ENCODE data around the gene PSMD7. TPM values are rescaled to one million over a fixed set of nuclear protein-coding genes. Genes with fewer than 3 reads are reported as not detected.

PSMD7 gene
- total RNA-seq, 1 donor from 2014 or later = 82.5 TPM

DNA sequence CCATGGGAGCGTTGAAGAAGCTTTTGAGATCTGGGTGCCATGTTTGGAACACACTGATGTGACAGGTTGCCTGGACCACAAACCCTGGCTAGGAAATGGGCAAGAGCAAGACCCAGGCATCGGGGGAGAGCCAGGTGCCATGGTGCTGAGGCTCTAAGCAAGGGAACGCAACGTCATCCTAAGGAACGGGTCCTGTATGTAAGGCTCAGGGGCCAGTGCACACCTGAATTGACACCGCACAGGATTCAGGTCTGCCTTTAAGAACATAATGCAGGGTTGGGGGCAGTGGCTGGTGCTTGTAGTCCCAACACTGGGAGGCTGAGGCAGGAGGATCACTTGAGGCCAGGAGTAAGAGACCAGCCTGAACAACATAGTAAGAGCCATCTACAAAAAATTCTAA is 10.8 kb downstream of the PSMD7 start:
- no peaks in the 10 kb centered on the region for H3K9me3 Mint-ChIP-seq (ENCODE audit: unreplicated experiment)
- H3K36me3 Mint-ChIP-seq (ENCODE audit: unreplicated experiment) = peaks cover 32% of the 10 kb centered on the region
- no peak overlapping the region for H3K27ac Mint-ChIP-seq (ENCODE audit: unreplicated experiment)
- TF ChIP-seq, protein P1, sequence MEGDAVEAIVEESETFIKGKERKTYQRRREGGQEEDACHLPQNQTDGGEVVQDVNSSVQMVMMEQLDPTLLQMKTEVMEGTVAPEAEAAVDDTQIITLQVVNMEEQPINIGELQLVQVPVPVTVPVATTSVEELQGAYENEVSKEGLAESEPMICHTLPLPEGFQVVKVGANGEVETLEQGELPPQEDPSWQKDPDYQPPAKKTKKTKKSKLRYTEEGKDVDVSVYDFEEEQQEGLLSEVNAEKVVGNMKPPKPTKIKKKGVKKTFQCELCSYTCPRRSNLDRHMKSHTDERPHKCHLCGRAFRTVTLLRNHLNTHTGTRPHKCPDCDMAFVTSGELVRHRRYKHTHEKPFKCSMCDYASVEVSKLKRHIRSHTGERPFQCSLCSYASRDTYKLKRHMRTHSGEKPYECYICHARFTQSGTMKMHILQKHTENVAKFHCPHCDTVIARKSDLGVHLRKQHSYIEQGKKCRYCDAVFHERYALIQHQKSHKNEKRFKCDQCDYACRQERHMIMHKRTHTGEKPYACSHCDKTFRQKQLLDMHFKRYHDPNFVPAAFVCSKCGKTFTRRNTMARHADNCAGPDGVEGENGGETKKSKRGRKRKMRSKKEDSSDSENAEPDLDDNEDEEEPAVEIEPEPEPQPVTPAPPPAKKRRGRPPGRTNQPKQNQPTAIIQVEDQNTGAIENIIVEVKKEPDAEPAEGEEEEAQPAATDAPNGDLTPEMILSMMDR (IDR thresholded peaks at IDR 0.05) = no peak
- H3K27me3 Mint-ChIP-seq (ENCODE audit: unreplicated experiment) = no peaks in the 10 kb centered on the region
- no peaks in the 10 kb centered on the region for H3K4me1 Mint-ChIP-seq (ENCODE audit: unreplicated experiment)
- DNase-seq (ENCODE audit: extremely low spot score, unreplicated experiment) = no peak
- H3K4me3 Mint-ChIP-seq (ENCODE audit: unreplicated experiment) = no peak overlapping the region

GRCh38 chr16:74309789-74310781 is 13.5 kb downstream of the PSMD7 start:
- H3K9me3 Mint-ChIP-seq (ENCODE audit: unreplicated experiment) = no peaks in the 10 kb centered on the region
- no peaks in the 10 kb centered on the region for H3K4me1 Mint-ChIP-seq (ENCODE audit: unreplicated experiment)
- TF ChIP-seq, protein P1 (IDR thresholded peaks at IDR 0.05) = peak; percentile 84
- DNase-seq (ENCODE audit: extremely low spot score, unreplicated experiment) = no peak
- H3K4me3 Mint-ChIP-seq (ENCODE audit: unreplicated experiment) = no peak overlapping the region
- peaks cover 12% of the 10 kb centered on the region for H3K36me3 Mint-ChIP-seq (ENCODE audit: unreplicated experiment)
- no peaks in the 10 kb centered on the region for H3K27me3 Mint-ChIP-seq (ENCODE audit: unreplicated experiment)
- H3K27ac Mint-ChIP-seq (ENCODE audit: unreplicated experiment) = no peak overlapping the region

GRCh38 chr16:74315059-74315458 is 18.4 kb downstream of the PSMD7 start:
- no peak overlapping the region for H3K4me3 Mint-ChIP-seq (ENCODE audit: unreplicated experiment)
- H3K9me3 Mint-ChIP-seq (ENCODE audit: unreplicated experiment) = no peaks in the 10 kb centered on the region
- DNase-seq (ENCODE audit: extremely low spot score, unreplicated experiment) = no peak
- H3K27ac Mint-ChIP-seq (ENCODE audit: unreplicated experiment) = no peak overlapping the region
- no peaks in the 10 kb centered on the region for H3K27me3 Mint-ChIP-seq (ENCODE audit: unreplicated experiment)
- TF ChIP-seq, protein P1 (IDR thresholded peaks at IDR 0.05) = no peak
- no peaks in the 10 kb centered on the region for H3K4me1 Mint-ChIP-seq (ENCODE audit: unreplicated experiment)
- no peaks in the 10 kb centered on the region for H3K36me3 Mint-ChIP-seq (ENCODE audit: unreplicated experiment)

GRCh38 chr16:74320707-74321106 is 24.1 kb downstream of the PSMD7 start:
- H3K4me3 Mint-ChIP-seq (ENCODE audit: unreplicated experiment) = no peak overlapping the region
- no peaks in the 10 kb centered on the region for H3K9me3 Mint-ChIP-seq (ENCODE audit: unreplicated experiment)
- no peak for DNase-seq (ENCODE audit: extremely low spot score, unreplicated experiment)
- peaks cover under 1% of the 10 kb centered on the region for H3K36me3 Mint-ChIP-seq (ENCODE audit: unreplicated experiment)
- no peaks in the 10 kb centered on the region for H3K27me3 Mint-ChIP-seq (ENCODE audit: unreplicated experiment)
- H3K4me1 Mint-ChIP-seq (ENCODE audit: unreplicated experiment) = no peaks in the 10 kb centered on the region
- no peak overlapping the region for H3K27ac Mint-ChIP-seq (ENCODE audit: unreplicated experiment)
- TF ChIP-seq, protein P1 (IDR thresholded peaks at IDR 0.05) = no peak

GRCh38 chr16:74321356-74321755 is 24.7 kb downstream of the PSMD7 start:
- DNase-seq (ENCODE audit: extremely low spot score, unreplicated experiment) = no peak
- H3K4me3 Mint-ChIP-seq (ENCODE audit: unreplicated experiment) = no peak overlapping the region
- H3K27ac Mint-ChIP-seq (ENCODE audit: unreplicated experiment) = no peak overlapping the region
- no peaks in the 10 kb centered on the region for H3K27me3 Mint-ChIP-seq (ENCODE audit: unreplicated experiment)
- H3K9me3 Mint-ChIP-seq (ENCODE audit: unreplicated experiment) = no peaks in the 10 kb centered on the region
- H3K4me1 Mint-ChIP-seq (ENCODE audit: unreplicated experiment) = no peaks in the 10 kb centered on the region
- peaks cover 7% of the 10 kb centered on the region for H3K36me3 Mint-ChIP-seq (ENCODE audit: unreplicated experiment)
- TF ChIP-seq, protein P1 (IDR thresholded peaks at IDR 0.05) = no peak

Measured in osteocyte (in vitro differentiated cells).